Measurements from ENCODE around the gene FGF11. TPM values are rescaled to one million over a fixed set of nuclear protein-coding genes. Genes with fewer than 3 reads are reported as not detected.
A peak's percentile ranks its signal among the peaks of the same experiment; 100 is the strongest.

FGF11 gene
- total and polyA plus RNA-seq, 10 donors: 1.0 to 5.5 (median 3.0) TPM

GRCh38 chr17:7403977-7404736, 35.2 kb upstream of the FGF11 start, which contains the start of gene TMEM256:
TSS of gene TMEM256 (minus strand) at chr17:7404097. CDS start at chr17:7404084, 13 bp downstream.
- H3K27ac ChIP-seq: peak within 1 kb of the TSS; percentile 72 to 91 (median 83)
- no peaks in the 10 kb centered on the region for H3K36me3 ChIP-seq
- 0 to 1% (median 0%) methylated on average over 31 to 49 of the region's 49 CpGs for WGBS, 5 donors
- TF ChIP-seq POLR2AphosphoS5 (IDR thresholded peaks at IDR 0.05) (peak; percentile 96 to 98 (median 97)), POLR2A (IDR thresholded peaks at IDR 0.05) (peak in 2 of 3 donors; percentile 10 to 89)
- TF ChIP-seq, protein P1, sequence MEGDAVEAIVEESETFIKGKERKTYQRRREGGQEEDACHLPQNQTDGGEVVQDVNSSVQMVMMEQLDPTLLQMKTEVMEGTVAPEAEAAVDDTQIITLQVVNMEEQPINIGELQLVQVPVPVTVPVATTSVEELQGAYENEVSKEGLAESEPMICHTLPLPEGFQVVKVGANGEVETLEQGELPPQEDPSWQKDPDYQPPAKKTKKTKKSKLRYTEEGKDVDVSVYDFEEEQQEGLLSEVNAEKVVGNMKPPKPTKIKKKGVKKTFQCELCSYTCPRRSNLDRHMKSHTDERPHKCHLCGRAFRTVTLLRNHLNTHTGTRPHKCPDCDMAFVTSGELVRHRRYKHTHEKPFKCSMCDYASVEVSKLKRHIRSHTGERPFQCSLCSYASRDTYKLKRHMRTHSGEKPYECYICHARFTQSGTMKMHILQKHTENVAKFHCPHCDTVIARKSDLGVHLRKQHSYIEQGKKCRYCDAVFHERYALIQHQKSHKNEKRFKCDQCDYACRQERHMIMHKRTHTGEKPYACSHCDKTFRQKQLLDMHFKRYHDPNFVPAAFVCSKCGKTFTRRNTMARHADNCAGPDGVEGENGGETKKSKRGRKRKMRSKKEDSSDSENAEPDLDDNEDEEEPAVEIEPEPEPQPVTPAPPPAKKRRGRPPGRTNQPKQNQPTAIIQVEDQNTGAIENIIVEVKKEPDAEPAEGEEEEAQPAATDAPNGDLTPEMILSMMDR (IDR thresholded peaks at IDR 0.05 in 8 of 11, conservative IDR thresholded peaks at IDR 0.05 in 3 of 11): peak in 2 of 11 experiments; percentile 27 to 47
- intact Hi-C loops (cut with DNase I; ENCODE audit: low total_unique reads): no loop called here
- peak within 1 kb of the TSS; percentile 46 to 90 (median 66) for H3K4me3 ChIP-seq
- peak; percentile 98 for DNase-seq
- peaks cover 0 to 30% (median 7%) of the 10 kb centered on the region in 7 donors for H3K27me3 ChIP-seq (replicated peaks in 1 of 7)
- H3K4me1 ChIP-seq: peaks cover 8 to 43% (median 26%) of the 10 kb centered on the region in 6 donors
- H3K9me3 ChIP-seq: no peaks in the 10 kb centered on the region

- DNase-seq: peak; percentile 92
- intact Hi-C loops (cut with DNase I; ENCODE audit: low total_unique reads): no loop called here
- no peaks in the 10 kb centered on the region for H3K9me3 ChIP-seq
- WGBS, 5 donors: 1% methylated on average over 37 to 65 of the region's 65 CpGs
- peaks cover 8 to 43% (median 26%) of the 10 kb centered on the region in 6 donors for H3K4me1 ChIP-seq
- H3K36me3 ChIP-seq: no peaks in the 10 kb centered on the region
- H3K27me3 ChIP-seq (replicated peaks in 1 of 7): peaks cover 0 to 30% (median 7%) of the 10 kb centered on the region in 7 donors
- peak overlapping the region; percentile 46 to 90 (median 64) for H3K4me3 ChIP-seq
- TF ChIP-seq, protein P1 (IDR thresholded peaks at IDR 0.05 in 8 of 11, conservative IDR thresholded peaks at IDR 0.05 in 3 of 11): peak in 3 of 11 experiments; percentile 27 to 30 (median 28)
- TF ChIP-seq POLR2A (IDR thresholded peaks at IDR 0.05) (no peak), POLR2AphosphoS5 (IDR thresholded peaks at IDR 0.05) (peak; percentile 27 to 73 (median 58))
- peak overlapping the region; percentile 60 to 91 (median 83) for H3K27ac ChIP-seq
Observed at GRCh38 chr17:7404737-7405349, 34.5 kb upstream of the FGF11 start.

DNA sequence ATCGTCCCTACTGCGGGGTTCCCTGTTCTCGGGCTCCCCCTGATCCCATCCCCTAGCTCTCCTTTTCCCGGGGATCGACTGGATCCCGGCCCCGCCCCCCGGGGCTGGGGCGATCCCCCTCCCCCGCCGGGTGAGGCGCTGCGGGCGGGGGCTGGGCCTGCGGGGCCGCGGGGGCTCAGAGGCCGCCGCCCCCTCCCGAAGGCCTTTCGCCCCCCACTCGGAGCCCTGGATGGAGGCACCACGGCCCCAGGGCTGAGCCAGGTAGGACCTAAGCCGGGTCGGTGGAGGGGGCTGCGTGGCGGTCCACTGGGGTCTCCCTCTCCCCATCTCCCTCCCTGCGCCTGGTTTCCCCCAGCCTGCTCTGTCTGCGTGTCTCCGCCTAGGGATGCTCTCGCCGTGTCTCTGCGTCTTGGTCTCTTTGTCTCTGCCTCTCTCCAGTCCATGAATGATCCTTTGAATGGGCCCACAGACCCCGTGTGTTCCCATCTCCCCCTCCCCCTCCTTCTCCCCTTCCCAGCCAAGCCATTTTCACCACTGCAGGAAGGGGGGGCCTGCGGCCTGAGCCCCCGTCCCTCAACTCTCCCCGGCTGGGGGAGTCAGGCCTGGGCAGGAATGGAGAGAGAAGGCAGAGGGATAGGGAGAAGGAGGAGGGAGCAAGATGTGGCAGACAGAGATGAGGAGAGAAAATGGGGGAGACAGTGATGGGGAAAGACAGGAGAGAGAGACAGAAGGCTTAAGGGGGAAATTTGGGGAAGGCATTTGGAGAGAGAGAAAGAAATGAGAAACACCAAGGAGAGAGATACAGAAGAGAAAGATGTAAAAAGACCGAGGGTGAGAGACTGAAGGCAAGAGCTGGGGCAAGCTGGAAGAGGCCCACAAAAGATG, 33.7 kb upstream of the FGF11 start:
- 20 to 32% (median 21%) methylated on average over 23 to 38 of the region's 38 CpGs for WGBS, 5 donors
- intact Hi-C loops (cut with DNase I; ENCODE audit: low total_unique reads): no loop called here
- Histone ChIP-seq H3K36me3 (no peaks in the 10 kb centered on the region), H3K4me3 (peak overlapping the region; percentile 46 to 90 (median 64)), H3K27me3 (replicated peaks in 1 of 7) (peaks cover 0 to 30% (median 7%) of the 10 kb centered on the region in 7 donors), H3K27ac (peak overlapping the region in 7 of 8 donors; percentile 72 to 91 (median 86)), H3K9me3 (no peaks in the 10 kb centered on the region), H3K4me1 (peaks cover 8 to 43% (median 26%) of the 10 kb centered on the region in 6 donors)
- TF ChIP-seq, protein P1 (IDR thresholded peaks at IDR 0.05 in 8 of 11, conservative IDR thresholded peaks at IDR 0.05 in 3 of 11): no peak
- TF ChIP-seq POLR2A (IDR thresholded peaks at IDR 0.05): no peak
- TF ChIP-seq POLR2AphosphoS5 (IDR thresholded peaks at IDR 0.05): no peak
- no peak for DNase-seq

Measured in spleen (tissue), 11 donors.